Ectodermal cell (in vitro differentiated cells): Measurements from ENCODE around the gene SPOP.
"Not testable (repeated sequence)": the region's sequence is repeated elsewhere in the genome, so short reads cannot be mapped to it uniquely, and the experiment has no call there.

ENCODE experiments used
- H3K27ac ChIP-seq: 2 replicates; pipeline ENCODE4 v1.7.0; 2013; ENCODE audit warnings: mild to moderate bottlenecking, low read depth, low read length; ENCODE audit not compliant: insufficient read depth, poor library complexity, severe bottlenecking
- H3K27me3 ChIP-seq: 2 replicates; pipeline ENCODE4 v1.7.0; 2013; ENCODE audit warnings: mild to moderate bottlenecking, low read length; ENCODE audit not compliant: insufficient read depth, control insufficient read depth, poor library complexity, severe bottlenecking
- H3K36me3 ChIP-seq: one replicate; pipeline ENCODE4 v1.7.0; 2013; ENCODE audit warnings: low read length; ENCODE audit not compliant: control insufficient read depth, insufficient read depth
- H3K4me1 ChIP-seq: one replicate; pipeline ENCODE4 v1.7.0; 2013; ENCODE audit warnings: low read length; ENCODE audit not compliant: control insufficient read depth, insufficient read depth
- H3K4me3 ChIP-seq: 2 replicates; pipeline ENCODE4 v1.7.0; 2013; ENCODE audit warnings: low read depth, low read length, control low read depth; ENCODE audit not compliant: insufficient read depth
- H3K9me3 ChIP-seq: 2 replicates; pipeline ENCODE4 v1.7.0; 2013; ENCODE audit warnings: mild to moderate bottlenecking, low read length, moderate library complexity; ENCODE audit not compliant: control insufficient read depth
- WGBS, 2 experiments: methylation state at CpG; one replicate each; pipeline ENCODE4 v1.1.7; 2013; ENCODE audit warnings: missing lambda C conversion rate in 2 of 2; 5-methylcytosine and 5-hydroxymethylcytosine counted together

SPOP gene

DNA sequence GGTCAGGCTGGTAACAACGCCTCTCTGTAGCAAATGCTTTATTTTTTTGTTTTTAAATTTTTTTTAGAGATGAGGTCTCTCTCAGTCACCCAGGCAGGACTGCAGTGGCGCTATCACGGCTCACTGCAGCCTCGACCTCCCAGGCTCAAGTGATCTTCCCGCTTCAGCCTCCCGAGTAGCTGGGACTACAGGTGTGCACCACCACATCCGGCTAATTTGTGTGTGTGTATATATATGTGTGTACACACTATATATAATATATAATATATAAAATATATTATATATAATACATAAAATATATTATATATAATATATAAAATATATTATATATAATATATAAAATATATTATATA, 109.2 kb downstream of the SPOP start:
- not testable (repeated sequence) for H3K4me3 ChIP-seq, H3K27ac ChIP-seq, H3K4me1 ChIP-seq, H3K9me3 ChIP-seq, H3K36me3 ChIP-seq
- peaks cover 21% of the 10 kb centered on the region for H3K27me3 ChIP-seq
- 80 to 85% methylated on average over 5 of the region's 7 CpGs for WGBS, 2 experiments

DNA sequence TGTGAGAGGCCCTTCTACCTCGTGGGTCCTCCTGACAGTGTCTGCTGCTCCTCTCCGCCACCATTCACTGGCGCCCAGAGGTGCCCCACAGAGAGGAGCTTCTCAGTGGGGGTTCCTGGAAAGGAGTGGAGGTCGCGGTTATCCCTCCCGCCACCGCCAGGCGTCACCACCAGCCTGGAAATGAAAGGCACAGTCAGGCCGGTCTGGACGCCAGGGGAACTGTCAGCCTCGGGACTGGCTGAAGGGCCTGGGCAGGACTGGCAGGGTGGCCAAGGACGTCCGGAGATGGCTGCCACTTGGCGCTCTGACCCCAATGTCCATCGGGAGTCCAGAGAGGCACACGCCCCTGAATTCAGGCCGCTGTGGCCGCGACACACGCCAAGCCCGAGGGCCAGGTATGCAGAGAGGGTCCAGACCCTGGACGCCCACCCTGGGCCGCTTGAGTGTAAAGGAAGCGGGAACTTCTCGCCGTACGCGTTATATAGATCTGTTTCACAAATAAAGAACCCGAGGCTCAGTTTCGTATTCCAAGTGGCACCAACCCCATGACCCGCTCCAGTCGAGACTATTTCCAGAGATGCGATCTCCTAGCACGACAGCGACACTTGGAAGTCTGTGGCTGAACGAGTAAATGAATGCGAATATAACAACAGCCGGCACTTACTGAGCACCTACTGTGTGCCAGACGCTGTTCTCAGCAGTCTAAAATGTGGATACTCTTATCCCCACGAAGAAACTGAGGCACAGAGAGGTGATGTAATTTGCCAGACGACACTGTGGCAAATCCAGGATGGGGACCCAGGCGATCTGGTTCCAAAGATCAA, 109.8 kb downstream of the SPOP start:
- Histone ChIP-seq H3K4me1 (no peaks in the 10 kb centered on the region), H3K27me3 (peaks cover 21% of the 10 kb centered on the region), H3K9me3 (no peaks in the 10 kb centered on the region), H3K36me3 (no peaks in the 10 kb centered on the region), H3K4me3 (peak overlapping the region; percentile 23), H3K27ac (no peak overlapping the region)
- 29 to 33% methylated on average over 42 of the region's 42 CpGs for WGBS, 2 experiments

DNA sequence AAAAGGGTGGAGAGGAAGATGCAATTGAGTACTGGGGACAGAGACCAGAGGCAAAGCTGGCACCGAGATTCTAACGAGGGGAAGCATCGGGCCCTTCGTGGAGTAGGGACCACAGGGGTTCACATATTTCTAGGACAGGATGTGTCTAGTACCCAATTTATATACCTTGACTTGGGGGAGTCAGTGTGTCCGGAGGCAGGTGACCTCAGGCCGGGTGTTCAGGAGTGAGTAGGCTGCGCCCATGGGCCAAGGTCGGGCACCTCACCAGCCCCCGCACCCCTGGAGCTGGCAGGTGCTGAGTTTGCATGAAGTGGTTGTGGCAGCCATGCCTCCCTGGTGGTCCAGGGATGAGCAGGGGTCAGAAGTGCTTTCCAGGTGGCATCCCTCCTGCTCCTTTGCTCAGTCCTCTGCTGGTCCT, 110.8 kb downstream of the SPOP start:
- Histone ChIP-seq H3K36me3 (no peaks in the 10 kb centered on the region), H3K27me3 (peaks cover 16% of the 10 kb centered on the region), H3K4me3 (no peak overlapping the region), H3K27ac (no peak overlapping the region), H3K9me3 (no peaks in the 10 kb centered on the region), H3K4me1 (no peaks in the 10 kb centered on the region)
- 80 to 86% methylated on average over 9 of the region's 9 CpGs for WGBS, 2 experiments

DNA sequence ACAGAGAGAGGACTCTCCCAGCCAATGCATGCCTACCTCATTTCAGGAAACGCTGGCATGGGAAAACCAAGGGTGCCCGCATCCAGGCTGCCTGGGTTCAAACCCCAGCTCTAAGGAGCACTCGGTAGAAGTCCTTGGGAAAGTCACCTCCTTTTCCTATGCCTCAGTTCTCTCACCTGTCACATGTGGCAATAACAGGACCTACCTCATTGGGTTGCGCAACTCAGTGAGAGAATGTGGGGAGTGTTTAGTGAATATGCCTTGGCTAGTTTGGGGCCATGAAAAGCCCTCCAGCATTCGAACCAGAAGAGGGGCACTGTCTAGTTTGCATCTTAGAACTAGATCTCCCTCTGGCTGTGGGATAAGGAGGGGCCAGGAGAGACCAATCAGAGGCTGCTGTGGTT, 111.2 kb downstream of the SPOP start:
- no peaks in the 10 kb centered on the region for H3K36me3 ChIP-seq
- 84% methylated on average over 5 of the region's 5 CpGs for WGBS, 2 experiments
- no peaks in the 10 kb centered on the region for H3K4me1 ChIP-seq
- no peaks in the 10 kb centered on the region for H3K9me3 ChIP-seq
- no peak overlapping the region for H3K4me3 ChIP-seq
- H3K27ac ChIP-seq: no peak overlapping the region
- peaks cover 16% of the 10 kb centered on the region for H3K27me3 ChIP-seq

DNA sequence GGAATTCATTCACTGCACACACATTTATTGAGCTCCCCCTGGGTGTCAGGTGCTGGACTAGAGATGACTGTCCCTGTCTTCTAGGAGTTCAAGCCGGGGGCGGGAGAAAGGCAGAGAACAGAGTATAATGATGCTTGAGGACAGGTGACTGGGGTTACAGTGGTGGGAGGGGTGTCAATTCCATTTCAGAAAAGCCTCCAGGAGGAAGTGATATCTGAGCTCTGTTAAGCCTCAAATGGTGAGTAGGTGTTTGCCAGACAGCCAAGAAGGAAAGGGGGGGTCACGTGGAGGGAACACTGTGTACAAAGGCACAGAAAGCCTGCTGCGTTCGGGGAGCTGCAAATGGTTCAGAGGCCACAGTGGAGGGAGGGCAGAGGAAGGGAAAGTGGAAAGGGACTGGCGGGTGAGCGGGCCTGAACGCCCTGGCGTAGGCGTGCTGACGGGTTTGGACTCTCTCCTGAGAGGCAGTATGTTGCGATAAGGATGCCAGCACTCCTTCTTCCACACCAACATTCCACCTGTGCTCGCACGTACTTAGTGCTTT, 111.9 kb downstream of the SPOP start:
- Histone ChIP-seq H3K36me3 (no peaks in the 10 kb centered on the region), H3K4me3 (no peak overlapping the region), H3K27me3 (peaks cover 13% of the 10 kb centered on the region), H3K9me3 (no peaks in the 10 kb centered on the region), H3K27ac (no peak overlapping the region), H3K4me1 (no peaks in the 10 kb centered on the region)
- 68 to 70% methylated on average over 14 of the region's 14 CpGs for WGBS, 2 experiments

DNA sequence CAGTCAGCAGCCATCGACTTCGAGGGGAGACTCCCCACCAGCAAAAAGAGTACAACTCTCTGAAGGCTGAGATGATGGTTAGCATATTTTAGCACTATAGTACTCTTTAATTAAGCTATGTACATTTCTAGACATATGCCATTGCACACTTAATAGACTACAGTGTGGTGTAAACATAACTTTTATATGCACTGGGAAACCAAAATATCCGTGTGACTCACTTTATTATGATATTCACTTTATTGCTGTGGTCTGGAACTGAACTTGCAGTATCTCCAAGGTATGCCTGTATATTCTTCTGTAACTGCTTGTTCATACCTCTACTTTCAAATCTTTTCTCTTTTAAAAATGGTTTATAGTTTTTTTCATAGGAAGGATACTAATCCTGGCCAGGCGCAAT, 113.3 kb downstream of the SPOP start:
- 84 to 87% methylated on average over 4 of the region's 4 CpGs for WGBS, 2 experiments
- Histone ChIP-seq H3K36me3 (no peaks in the 10 kb centered on the region), H3K4me3 (no peak overlapping the region), H3K27me3 (peaks cover 4% of the 10 kb centered on the region), H3K27ac (no peak overlapping the region), H3K4me1 (no peaks in the 10 kb centered on the region), H3K9me3 (no peaks in the 10 kb centered on the region)

DNA sequence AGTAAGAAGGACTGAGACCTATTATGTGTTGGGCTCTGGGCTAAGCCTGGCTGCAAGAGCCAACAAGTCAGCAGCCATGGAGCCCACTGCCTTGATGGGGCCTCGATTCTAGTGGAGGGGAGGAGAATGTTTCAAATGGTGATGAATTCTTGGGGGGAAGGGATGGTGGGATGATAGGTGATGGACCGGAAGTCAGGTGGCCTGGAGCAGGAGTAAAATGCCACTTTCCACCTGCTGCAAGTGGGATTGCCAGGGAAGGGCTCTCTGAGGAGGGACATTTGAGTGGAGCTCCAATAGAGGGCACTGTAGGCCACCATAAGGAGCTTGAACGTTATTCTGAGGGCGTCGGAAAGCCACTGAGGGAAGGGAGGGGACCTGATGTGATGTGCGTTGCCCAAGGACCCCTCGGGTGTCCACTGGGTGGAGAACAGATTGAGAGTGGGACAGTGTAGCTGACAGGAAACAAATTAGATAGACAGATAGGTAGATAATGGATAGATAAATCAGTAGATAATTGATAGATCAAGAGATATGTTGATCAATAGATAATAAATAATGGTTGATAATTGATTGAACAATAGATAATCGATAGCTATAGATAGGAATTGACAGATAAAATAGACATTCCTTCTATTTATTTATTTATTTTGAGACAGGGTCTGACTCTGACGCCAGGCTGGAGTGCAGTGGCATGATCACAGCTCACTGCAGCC, 120.4 kb downstream of the SPOP start:
- Histone ChIP-seq H3K4me1 (no peaks in the 10 kb centered on the region), H3K27me3 (no peaks in the 10 kb centered on the region), H3K36me3 (no peaks in the 10 kb centered on the region), H3K9me3 (no peaks in the 10 kb centered on the region), H3K4me3 (no peak overlapping the region), H3K27ac (no peak overlapping the region)
- WGBS, 2 experiments: 22 to 27% methylated on average over 8 to 9 of the region's 9 CpGs

DNA sequence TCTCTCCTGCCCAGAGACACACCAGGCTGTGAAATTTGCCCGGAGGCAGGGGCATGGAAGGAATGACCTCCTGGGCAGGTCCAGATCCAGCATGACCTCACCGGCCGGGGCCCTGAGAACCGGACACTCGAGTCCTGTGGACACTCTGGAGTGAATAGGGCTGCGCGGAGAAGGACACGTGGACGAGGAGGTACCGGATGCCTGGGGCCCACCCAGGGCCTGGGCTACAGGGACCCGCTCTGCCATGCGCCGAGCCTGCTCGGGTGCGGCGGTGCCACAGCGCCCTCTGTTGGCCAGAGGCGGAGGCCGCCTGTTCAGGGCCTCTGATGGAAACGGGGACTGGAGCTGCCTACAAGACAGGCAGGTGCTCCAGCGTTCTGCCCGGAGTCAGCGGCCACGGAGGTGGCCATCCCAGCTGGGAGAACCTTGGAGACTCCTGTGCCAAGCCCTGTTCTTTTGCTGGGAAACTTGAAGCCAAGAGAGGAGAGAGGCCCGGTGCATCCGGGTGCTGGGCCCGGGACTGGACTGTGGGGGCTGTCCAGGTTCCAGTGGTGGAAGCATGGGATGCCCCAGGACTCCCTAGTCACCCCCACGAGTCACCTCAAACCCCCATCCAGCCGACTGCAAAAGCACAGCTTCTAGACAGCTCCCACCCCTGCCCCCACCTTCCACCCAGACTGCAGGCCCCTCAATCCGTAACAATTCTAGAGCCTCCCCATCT, 121.5 kb downstream of the SPOP start:
- Histone ChIP-seq H3K9me3 (no peaks in the 10 kb centered on the region), H3K36me3 (no peaks in the 10 kb centered on the region), H3K4me3 (no peak overlapping the region), H3K27ac (no peak overlapping the region), H3K27me3 (no peaks in the 10 kb centered on the region), H3K4me1 (peaks cover 2% of the 10 kb centered on the region)
- 21 to 22% methylated on average over 30 of the region's 30 CpGs for WGBS, 2 experiments

DNA sequence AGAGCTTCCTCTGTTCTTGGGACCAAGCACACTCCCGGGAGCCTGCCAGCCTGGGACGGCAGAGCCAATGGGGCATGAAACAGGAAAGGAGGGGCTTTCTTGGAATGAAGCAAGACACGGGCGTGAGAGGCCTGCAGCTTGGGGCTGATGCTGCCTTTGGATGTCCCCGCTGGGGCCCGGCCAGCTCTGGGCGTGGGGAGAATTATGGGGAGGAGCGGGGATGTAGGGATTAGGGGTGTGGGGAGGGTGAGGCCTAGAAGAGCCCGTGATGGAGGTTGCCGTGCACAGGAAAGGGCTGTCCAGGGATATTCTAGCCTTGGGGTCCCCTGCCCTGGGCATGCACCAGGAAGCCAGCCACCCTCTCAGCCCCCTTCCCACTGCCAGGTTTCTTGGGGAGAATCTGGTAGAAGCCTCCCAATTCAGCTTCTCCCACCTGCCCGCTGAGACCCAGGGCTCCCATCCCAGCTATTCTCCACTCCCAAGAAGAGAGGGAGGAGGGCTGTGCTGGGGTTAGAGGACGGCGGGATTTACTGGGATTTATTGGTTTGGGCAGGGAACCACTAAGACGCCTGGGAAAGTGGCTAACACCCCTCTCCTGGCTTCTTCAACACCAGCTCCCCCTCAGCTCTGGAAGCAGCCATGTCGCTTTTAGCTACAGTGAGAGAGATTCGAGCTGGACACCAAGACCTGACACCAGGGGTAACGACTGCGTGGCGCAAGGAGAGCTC, 122.2 kb downstream of the SPOP start:
- Histone ChIP-seq H3K27ac (no peak overlapping the region), H3K27me3 (no peaks in the 10 kb centered on the region), H3K4me3 (no peak overlapping the region), H3K36me3 (no peaks in the 10 kb centered on the region), H3K9me3 (no peaks in the 10 kb centered on the region), H3K4me1 (peaks cover 4% of the 10 kb centered on the region)
- 81 to 82% methylated on average over 18 to 19 of the region's 19 CpGs for WGBS, 2 experiments
